GM12875 (cell line): ENCODE measurements around the gene OR7G1.
"Not testable (repeated sequence)": the region's sequence is repeated elsewhere in the genome, so short reads cannot be mapped to it uniquely, and the experiment has no call there.

ENCODE experiments used
- H3K4me3 ChIP-seq: one replicate; pipeline ENCODE4 v1.5.1; 2011; ENCODE audit warnings: low read depth, low read length, control low read depth
- CTCF ChIP-seq: IDR thresholded peaks from 2 replicates; pipeline ENCODE4 v1.5.1; 2011; ENCODE audit warnings: low read depth, mild to moderate bottlenecking, control low read depth, inconsistent platforms, low read length, moderate library complexity, borderline replicate concordance; ENCODE audit not compliant: insufficient read depth

Gene OR7G1

GRCh38 chr19:9086761-9087160 is 28.8 kb downstream of the OR7G1 start, which contains the start of gene OR1M1:
TSS of gene OR1M1 (plus strand) at chr19:9087061. CDS start at chr19:9093245, 6,184 bp downstream.
- TF ChIP-seq CTCF, result no peak
- H3K4me3 ChIP-seq, result no peak within 1 kb of the TSS

- no peak overlapping the region for H3K4me3 ChIP-seq
- TF ChIP-seq CTCF, result no peak
Measured at GRCh38 chr19:9078651-9079050, 36.9 kb downstream of the OR7G1 start.

- no peak overlapping the region for H3K4me3 ChIP-seq
Measured at GRCh38 chr19:9076901-9077300, 38.7 kb downstream of the OR7G1 start.

GRCh38 chr19:9075064-9075949 is 40.3 kb downstream of the OR7G1 start:
- no peak for TF ChIP-seq CTCF
- H3K4me3 ChIP-seq, result no peak overlapping the region

More at GRCh38 chr19:9076901-9077300, 38.7 kb downstream of the OR7G1 start:
- no peak for TF ChIP-seq CTCF

GRCh38 chr19:9073806-9074205 is 41.8 kb downstream of the OR7G1 start:
- H3K4me3 ChIP-seq, result no peak overlapping the region
- TF ChIP-seq CTCF, result no peak

- H3K4me3 ChIP-seq, result not testable (repeated sequence)
Measured at GRCh38 chr19:9071720-9072119, 43.8 kb downstream of the OR7G1 start.

- H3K4me3 ChIP-seq, result no peak overlapping the region
- TF ChIP-seq CTCF, result no peak
Measured at GRCh38 chr19:9070066-9070465, 45.5 kb downstream of the OR7G1 start.
